Stimulated activated CD8-positive, alpha-beta memory T cell treated with anti-CD3 and anti-CD28 coated beads, Interleukin-12 subunit alpha, Interleukin-12 subunit beta, amount 100 ng/mL, for 1 hour (primary cell): ENCODE data around the gene RPS6KA5.

Experiments
- DNase-seq: peaks from one replicate; pipeline ENCODE4 v3.0.0-alpha.2; 2020; ENCODE audit warnings: low read depth

The RPS6KA5 gene

DNA sequence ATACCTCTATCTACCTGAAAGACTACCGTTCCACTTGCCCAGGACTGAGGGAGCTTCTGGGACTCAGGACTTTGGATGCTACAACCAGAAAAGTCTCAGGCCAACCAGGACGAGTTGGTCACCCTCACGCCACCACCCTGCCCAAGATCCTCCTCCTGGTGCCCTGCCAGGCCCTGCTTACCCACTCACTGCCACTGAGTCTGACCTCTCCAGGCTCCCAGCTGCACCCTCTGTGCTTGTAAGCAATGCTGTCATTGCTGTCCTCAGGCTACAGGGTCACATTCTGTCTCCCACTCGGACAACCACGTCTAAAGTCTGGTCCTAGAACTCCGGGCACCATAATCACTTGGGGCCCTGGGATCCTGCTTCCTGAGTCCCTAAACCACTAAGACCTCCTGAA is 253.4 kb downstream of the RPS6KA5 start:
- no peak for DNase-seq

DNA sequence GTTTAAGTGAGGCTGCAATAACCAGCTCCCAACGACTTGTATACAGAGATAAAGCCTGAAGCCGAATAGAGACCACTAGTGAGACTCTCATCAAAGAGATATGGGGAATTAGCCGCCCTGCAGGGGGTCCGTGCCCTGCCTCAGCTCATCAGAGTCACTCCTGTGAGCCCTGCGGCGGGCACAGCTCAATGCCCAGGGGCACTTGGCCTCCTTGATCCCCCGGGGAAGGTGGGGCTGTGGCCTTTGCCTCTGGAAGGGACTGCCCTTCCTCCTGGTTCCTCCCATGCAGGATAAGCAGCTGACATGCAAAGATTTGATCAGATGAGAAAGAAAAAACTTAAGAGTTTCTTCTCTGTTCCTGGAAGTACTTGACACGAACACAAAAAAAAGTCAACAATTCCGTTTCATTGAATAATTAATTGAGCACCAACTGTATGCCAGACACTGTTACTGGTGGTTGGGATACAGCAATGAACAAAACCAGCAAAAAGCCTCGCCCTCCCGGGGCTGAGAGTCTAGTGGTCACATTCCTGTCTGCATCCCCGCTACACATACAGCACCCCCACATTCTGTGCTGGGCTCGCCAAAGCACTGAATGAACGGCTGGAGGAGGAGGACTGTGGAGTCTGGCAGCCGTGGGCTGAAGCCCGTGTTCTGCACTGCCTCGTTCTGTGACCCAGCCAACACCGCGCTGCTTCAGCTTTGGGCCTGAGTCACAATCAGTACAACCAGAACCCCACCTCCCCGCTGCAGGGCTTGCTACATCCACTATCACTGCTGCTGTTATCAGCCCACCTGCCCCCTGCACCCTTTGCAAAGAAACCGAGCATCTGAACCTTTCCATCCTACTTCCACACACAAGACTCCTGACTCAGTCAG is 254.5 kb downstream of the RPS6KA5 start:
- no peak for DNase-seq

DNA sequence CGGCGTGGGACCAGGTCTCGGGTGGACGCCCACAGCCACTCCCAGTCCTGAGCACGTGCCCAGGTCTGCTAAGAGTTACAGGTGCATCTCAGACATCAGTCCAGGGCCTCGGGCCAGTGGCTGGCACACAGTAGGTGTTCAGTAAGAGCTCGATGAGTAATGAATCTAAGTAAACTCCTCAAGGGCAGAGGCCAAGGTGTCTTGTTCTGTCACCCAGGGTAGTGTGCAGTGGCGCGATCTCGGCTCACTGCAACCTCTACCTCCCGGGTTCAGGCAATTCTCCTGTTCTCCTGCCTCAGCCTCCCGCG is 255.4 kb downstream of the RPS6KA5 start:
- no peak for DNase-seq

DNA sequence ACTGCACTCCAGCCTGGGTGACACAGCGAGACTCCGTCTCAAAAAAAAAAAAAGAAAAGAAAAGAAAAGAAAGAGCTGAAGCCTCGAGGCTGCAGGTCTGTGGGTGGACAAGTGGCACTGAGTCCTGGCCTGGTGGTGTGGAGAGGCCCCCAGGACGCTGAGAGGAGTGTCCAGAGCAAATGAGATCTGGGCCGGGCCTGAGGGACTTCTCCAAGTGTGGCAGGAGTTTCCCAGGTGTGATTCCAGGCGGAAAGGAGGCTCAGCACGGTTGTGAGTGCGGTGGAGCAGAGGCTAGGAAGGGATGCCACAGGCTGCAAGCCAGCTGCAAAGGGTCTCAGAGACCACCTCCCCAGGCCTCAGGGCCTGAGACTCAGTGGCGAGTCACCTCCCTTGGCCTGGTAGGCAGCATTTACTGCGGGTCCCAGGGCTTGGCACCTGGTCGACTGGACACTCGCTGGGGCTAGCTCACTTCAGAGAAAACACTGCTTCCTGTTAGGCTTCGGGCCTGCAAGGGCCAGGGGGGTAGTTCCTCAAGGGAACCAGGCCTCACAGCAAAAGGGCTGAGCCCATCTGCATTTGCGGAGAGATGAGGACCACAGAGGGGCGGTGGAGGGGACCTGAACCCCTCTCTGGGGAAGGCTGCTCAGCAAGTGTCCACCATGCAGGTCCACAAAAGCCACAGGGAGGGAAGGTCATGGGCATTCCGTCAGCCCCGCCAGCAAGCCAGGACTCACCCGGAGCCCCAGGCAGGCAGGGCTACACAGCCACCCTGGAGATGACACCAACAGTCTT is 256.0 kb downstream of the RPS6KA5 start:
- DNase-seq, result no peak

DNA sequence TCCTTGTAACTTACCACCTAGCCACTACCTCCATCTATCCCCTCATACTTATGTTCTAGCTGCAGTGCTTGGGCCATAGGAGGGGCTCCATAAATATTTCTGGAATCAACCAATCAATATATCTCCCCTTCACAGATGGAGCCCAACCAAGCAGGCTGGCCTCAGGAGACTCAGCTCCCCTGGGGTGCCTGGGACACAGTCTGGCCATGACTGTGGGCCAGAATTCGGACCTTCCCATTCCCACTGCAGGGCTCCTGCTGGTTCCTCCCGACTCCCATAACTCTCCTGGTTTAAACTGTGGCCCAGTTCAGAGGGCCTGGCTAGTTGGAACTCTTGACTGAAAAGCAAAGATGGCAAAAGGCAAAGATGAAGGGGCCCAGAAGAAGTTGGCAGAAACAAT is 257.2 kb downstream of the RPS6KA5 start:
- DNase-seq, result no peak

DNA sequence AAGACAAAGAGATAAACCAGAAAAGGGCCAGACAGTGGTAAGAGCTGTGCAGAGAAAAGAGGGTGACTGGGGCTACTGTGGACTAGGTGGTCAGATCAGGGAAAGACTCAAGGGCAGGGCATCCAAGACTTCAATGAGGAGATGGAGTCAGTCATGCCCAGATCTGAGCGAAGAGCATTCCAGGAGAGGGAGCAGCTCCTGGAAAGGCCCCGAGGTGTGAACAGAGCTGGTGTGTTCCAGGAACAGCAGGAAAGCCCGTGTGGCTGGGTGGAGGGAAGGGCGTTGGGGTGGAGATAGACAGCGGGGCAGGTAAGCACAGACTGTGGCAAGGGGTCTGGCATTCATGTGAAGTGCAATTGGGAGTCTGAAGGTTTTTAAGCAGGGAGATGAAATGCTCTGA is 261.0 kb downstream of the RPS6KA5 start:
- no peak for DNase-seq

DNA sequence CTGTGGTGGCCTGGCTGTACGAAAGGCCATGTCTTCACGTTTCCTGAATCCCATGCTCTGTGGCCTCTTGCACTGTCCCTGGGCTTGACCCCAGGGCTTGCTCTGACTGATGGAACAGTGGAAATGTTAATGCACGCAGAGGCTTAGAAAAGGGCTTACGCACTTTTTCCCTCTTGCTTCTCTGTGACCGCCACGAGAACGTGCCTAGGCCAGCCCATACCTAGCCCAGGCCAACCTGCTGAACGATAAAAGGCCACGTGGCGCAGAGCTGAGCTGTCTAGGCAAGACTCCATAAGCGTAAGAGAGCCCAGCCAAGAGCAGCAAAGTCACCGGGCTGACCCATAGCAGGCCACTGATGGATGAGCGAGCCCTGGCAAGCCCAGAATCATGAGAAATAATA is 262.5 kb downstream of the RPS6KA5 start:
- DNase-seq, result no peak
